Measurements from ENCODE around the gene SMIM38. TPM values are rescaled to one million over a fixed set of nuclear protein-coding genes. Genes with fewer than 3 reads are reported as not detected.
A peak's percentile ranks its signal among the peaks of the same experiment; 100 is the strongest.

The SMIM38 gene
- total and polyA plus RNA-seq, 9 of the 15 experiments (the other 6 are each of a cell fraction or from before 2014, with no cell fraction given), result 0.07 to 1.2 (median 0.21) TPM; not detected in 2

DNA sequence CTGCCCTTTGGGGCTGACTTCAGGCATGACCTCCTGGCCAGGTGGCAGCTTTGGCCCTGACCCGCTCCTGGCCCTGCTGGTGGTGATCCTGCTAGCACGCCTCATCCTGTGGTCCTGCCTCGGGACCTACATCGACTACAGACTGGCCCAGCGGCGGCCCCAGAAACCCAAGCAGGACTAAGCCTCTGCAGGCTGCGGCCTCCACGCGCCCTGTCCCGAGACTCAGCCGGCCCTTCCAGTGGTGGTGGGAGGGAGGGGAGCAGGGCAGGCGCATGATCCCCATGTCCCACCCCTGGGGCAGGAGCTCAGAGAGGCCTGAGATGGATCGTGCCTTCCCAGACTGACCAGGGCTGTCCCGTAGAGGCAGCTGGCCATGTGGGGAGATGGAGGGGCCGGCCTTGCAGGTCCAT, 2.1 kb downstream of the SMIM38 start:
- Histone ChIP-seq H2AFZ (ENCODE audit: low read depth, low read length) (no peak overlapping the region; the same call in 1 of the 2 replicates), H3K9me3 (replicated peaks; ENCODE audit: control insufficient read depth, insufficient read depth, low read depth, low read length) (no peaks in the 10 kb centered on the region), H3K4me1 (replicated peaks in 1 of 2; ENCODE audit: control insufficient read depth in 2 of 2, insufficient read depth in 2 of 2, low read length in 2 of 2) (peaks cover 36% of the 10 kb centered on the region in 2 experiments; a peak in 4 of 5 replicates), H3K9me1 (ENCODE audit: control insufficient read depth, insufficient read depth, low read length) (no peaks in the 10 kb centered on the region), H3K4me2 (ENCODE audit: insufficient read depth, low read length) (no peak overlapping the region), H4K20me1 (replicated peaks; ENCODE audit: control insufficient read depth, insufficient read depth, low read length) (no peaks in the 10 kb centered on the region), H3K9ac (ENCODE audit: insufficient read depth in 1 of 2, low read depth in 2 of 2, low read length in 2 of 2) (peak overlapping the region; percentile 19 to 31; a peak in 1 of 4 replicates), H3K4me3 (no peak overlapping the region), H3K36me3 (ENCODE audit: control insufficient read depth, insufficient read depth, low read length) (no peaks in the 10 kb centered on the region), H3K27ac (ENCODE audit: extremely low read depth, low read depth, low read length) (no peak overlapping the region), H3K79me2 (ENCODE audit: control insufficient read depth, insufficient read depth, low read length) (no peaks in the 10 kb centered on the region; the same call in 2 of the 3 replicates), H3K27me3 (ENCODE audit: control insufficient read depth in 2 of 2, insufficient read depth in 2 of 2, low read length in 2 of 2) (peaks cover 3 to 51% of the 10 kb centered on the region in 2 experiments; a peak in 4 of 5 replicates)
- no TSS peak for BruUV-seq (replicated peaks)
- ChIA-PET POLR2A (interaction anchor here (0.6 kb wide), 1 partner anchor 552 kb away, joined by 3 read pairs; no protein-coding TSS in a partner anchor), CTCF (ENCODE audit: low intra/inter-chr PET ratio) (no interaction called here)
- 52% methylated on average over 12 of the region's 15 CpGs for WGBS (ENCODE audit: insufficient coverage, low coverage, missing lambda C conversion rate)
- ATAC-seq (no peak), DNase-seq (ENCODE audit: extremely low read depth in 1 of 4, low spot score in 3 of 4) (no peak), FAIRE-seq (no peak)
- TF ChIP-seq, protein P1, sequence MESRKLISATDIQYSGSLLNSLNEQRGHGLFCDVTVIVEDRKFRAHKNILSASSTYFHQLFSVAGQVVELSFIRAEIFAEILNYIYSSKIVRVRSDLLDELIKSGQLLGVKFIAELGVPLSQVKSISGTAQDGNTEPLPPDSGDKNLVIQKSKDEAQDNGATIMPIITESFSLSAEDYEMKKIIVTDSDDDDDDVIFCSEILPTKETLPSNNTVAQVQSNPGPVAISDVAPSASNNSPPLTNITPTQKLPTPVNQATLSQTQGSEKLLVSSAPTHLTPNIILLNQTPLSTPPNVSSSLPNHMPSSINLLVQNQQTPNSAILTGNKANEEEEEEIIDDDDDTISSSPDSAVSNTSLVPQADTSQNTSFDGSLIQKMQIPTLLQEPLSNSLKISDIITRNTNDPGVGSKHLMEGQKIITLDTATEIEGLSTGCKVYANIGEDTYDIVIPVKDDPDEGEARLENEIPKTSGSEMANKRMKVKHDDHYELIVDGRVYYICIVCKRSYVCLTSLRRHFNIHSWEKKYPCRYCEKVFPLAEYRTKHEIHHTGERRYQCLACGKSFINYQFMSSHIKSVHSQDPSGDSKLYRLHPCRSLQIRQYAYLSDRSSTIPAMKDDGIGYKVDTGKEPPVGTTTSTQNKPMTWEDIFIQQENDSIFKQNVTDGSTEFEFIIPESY (CRISPR knock-in tag; IDR thresholded peaks at IDR 0.05), result peak; percentile 70; the same call in 1 of the 2 replicates
- no peak for TF ChIP-seq BCOR (IDR thresholded peaks at IDR 0.05)
- in situ Hi-C loops (cut with MboI) (no loop called here), intact Hi-C loops (cut with micrococcal nuclease) (no loop called here)
